ENCODE data around the gene HLX.

Gene HLX

GRCh38 chr1:220918285-220918951 lies 39.2 kb downstream of the HLX start:
- no peaks in the 10 kb centered on the region for H3K27me3 ChIP-seq (ENCODE audit: low read depth, low read length)
- H3K27ac ChIP-seq (ENCODE audit: low read length): no peak overlapping the region
- H3K9me3 ChIP-seq (ENCODE audit: control insufficient read depth in 1 of 2, low read length in 2 of 2): no peaks in the 10 kb centered on the region
- no peaks in the 10 kb centered on the region for H3K4me1 ChIP-seq (ENCODE audit: control insufficient read depth in 1 of 2, insufficient read depth in 2 of 2, low read length in 2 of 2)
- no peaks in the 10 kb centered on the region for H3K36me3 ChIP-seq (ENCODE audit: control insufficient read depth in 1 of 2, insufficient read depth in 2 of 2, low read length in 2 of 2)
- H3K4me3 ChIP-seq (ENCODE audit: low read depth in 1 of 2, low read length in 2 of 2): no peak overlapping the region

DNA sequence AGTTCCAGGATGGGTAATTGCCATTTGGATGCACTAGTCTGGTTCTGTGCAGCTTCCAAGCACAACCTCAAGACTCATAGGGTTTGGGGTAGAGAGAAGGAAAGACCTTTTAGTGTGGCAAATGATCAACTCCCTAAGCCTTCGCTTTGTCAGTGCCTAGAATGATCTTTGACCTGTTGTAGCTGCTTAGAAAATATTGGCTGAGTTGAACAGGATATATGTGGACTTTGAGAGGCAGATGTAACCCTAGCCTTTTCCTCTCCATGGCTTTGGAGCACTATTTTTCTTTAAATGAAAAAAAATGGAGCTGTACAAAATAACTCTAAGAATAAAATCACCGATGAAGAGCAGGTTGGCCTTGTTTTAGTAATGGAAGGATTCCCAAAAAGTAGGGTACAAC lies 41.7 kb downstream of the HLX start:
- Histone ChIP-seq H3K36me3 (ENCODE audit: control insufficient read depth in 1 of 2, insufficient read depth in 2 of 2, low read length in 2 of 2) (no peaks in the 10 kb centered on the region), H3K4me1 (ENCODE audit: control insufficient read depth in 1 of 2, insufficient read depth in 2 of 2, low read length in 2 of 2) (no peaks in the 10 kb centered on the region), H3K27me3 (ENCODE audit: low read depth, low read length) (no peaks in the 10 kb centered on the region), H3K27ac (ENCODE audit: low read length) (no peak overlapping the region), H3K9me3 (ENCODE audit: control insufficient read depth in 1 of 2, low read length in 2 of 2) (no peaks in the 10 kb centered on the region), H3K4me3 (ENCODE audit: low read depth in 1 of 2, low read length in 2 of 2) (no peak overlapping the region)

GRCh38 chr1:220921498-220921897 lies 42.3 kb downstream of the HLX start:
- Histone ChIP-seq H3K9me3 (ENCODE audit: control insufficient read depth in 1 of 2, low read length in 2 of 2) (no peaks in the 10 kb centered on the region), H3K4me1 (ENCODE audit: control insufficient read depth in 1 of 2, insufficient read depth in 2 of 2, low read length in 2 of 2) (no peaks in the 10 kb centered on the region), H3K36me3 (ENCODE audit: control insufficient read depth in 1 of 2, insufficient read depth in 2 of 2, low read length in 2 of 2) (no peaks in the 10 kb centered on the region), H3K4me3 (ENCODE audit: low read depth in 1 of 2, low read length in 2 of 2) (no peak overlapping the region), H3K27me3 (ENCODE audit: low read depth, low read length) (no peaks in the 10 kb centered on the region), H3K27ac (ENCODE audit: low read length) (no peak overlapping the region)

GRCh38 chr1:220921971-220922635 lies 42.9 kb downstream of the HLX start:
- Histone ChIP-seq H3K4me1 (ENCODE audit: control insufficient read depth in 1 of 2, insufficient read depth in 2 of 2, low read length in 2 of 2) (no peaks in the 10 kb centered on the region), H3K36me3 (ENCODE audit: control insufficient read depth in 1 of 2, insufficient read depth in 2 of 2, low read length in 2 of 2) (no peaks in the 10 kb centered on the region), H3K9me3 (ENCODE audit: control insufficient read depth in 1 of 2, low read length in 2 of 2) (no peaks in the 10 kb centered on the region), H3K4me3 (ENCODE audit: low read depth in 1 of 2, low read length in 2 of 2) (no peak overlapping the region), H3K27ac (ENCODE audit: low read length) (no peak overlapping the region), H3K27me3 (ENCODE audit: low read depth, low read length) (no peaks in the 10 kb centered on the region)

- Histone ChIP-seq H3K27me3 (ENCODE audit: low read depth, low read length) (no peaks in the 10 kb centered on the region), H3K4me1 (ENCODE audit: control insufficient read depth in 1 of 2, insufficient read depth in 2 of 2, low read length in 2 of 2) (no peaks in the 10 kb centered on the region), H3K36me3 (ENCODE audit: control insufficient read depth in 1 of 2, insufficient read depth in 2 of 2, low read length in 2 of 2) (no peaks in the 10 kb centered on the region), H3K27ac (ENCODE audit: low read length) (no peak overlapping the region), H3K9me3 (ENCODE audit: control insufficient read depth in 1 of 2, low read length in 2 of 2) (no peaks in the 10 kb centered on the region), H3K4me3 (ENCODE audit: low read depth in 1 of 2, low read length in 2 of 2) (no peak overlapping the region)
Measured at GRCh38 chr1:220922951-220923350, 43.7 kb downstream of the HLX start.

DNA sequence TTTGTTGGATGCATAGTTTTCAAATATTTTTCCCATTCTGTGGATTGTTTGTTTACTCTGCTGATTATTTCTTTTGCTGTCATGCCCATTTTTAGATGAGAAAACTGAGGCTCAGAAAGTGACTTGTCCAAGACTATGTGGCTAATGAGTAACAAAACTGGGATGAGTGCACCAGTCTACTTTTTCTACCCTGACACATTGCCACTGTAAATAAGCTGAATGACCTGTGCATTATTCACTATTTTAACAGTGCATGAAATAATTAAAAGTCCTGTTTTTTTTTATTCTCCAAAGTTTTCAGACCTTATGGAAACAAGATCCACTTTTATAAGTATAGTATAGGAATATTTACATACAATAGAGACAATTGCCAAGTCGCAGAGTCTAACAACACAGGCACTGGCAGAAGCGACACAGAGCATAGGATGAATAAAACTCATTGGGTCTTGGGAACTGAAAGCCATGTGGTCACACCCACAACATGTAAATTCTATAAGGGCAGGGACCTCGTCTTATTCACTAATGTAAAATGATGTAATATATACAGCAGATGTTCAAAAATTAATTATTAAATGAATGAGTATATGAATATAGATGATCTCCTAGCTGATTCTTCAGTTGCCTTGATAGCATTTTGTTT lies 45.2 kb downstream of the HLX start:
- Histone ChIP-seq H3K4me3 (ENCODE audit: low read depth in 1 of 2, low read length in 2 of 2) (no peak overlapping the region), H3K36me3 (ENCODE audit: control insufficient read depth in 1 of 2, insufficient read depth in 2 of 2, low read length in 2 of 2) (no peaks in the 10 kb centered on the region), H3K4me1 (ENCODE audit: control insufficient read depth in 1 of 2, insufficient read depth in 2 of 2, low read length in 2 of 2) (no peaks in the 10 kb centered on the region), H3K27ac (ENCODE audit: low read length) (no peak overlapping the region), H3K9me3 (ENCODE audit: control insufficient read depth in 1 of 2, low read length in 2 of 2) (no peaks in the 10 kb centered on the region), H3K27me3 (ENCODE audit: low read depth, low read length) (no peaks in the 10 kb centered on the region)

DNA sequence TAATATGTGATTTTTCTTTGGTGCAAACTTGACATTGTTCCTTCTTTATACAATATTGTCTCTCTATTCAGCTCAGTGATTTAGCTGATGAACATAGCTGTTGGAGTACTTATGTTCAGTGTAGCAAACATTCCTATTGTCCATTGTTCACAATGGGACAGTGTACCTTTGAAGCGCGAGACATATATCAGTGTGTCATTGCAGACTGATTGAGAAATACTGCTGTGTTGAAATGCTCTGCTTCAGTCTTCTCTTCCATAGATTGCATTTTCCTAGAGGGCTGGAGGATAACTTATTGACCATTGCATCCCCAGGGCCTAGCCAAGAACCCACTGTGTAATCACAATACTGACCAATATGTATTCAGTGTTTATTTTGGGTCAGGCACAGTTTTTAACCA lies 46.5 kb downstream of the HLX start:
- Histone ChIP-seq H3K27me3 (ENCODE audit: low read depth, low read length) (no peaks in the 10 kb centered on the region), H3K36me3 (ENCODE audit: control insufficient read depth in 1 of 2, insufficient read depth in 2 of 2, low read length in 2 of 2) (no peaks in the 10 kb centered on the region), H3K4me3 (ENCODE audit: low read depth in 1 of 2, low read length in 2 of 2) (no peak overlapping the region), H3K4me1 (ENCODE audit: control insufficient read depth in 1 of 2, insufficient read depth in 2 of 2, low read length in 2 of 2) (no peaks in the 10 kb centered on the region), H3K9me3 (ENCODE audit: control insufficient read depth in 1 of 2, low read length in 2 of 2) (no peaks in the 10 kb centered on the region), H3K27ac (ENCODE audit: low read length) (no peak overlapping the region)

GRCh38 chr1:220926146-220926545 lies 46.9 kb downstream of the HLX start:
- no peaks in the 10 kb centered on the region for H3K36me3 ChIP-seq (ENCODE audit: control insufficient read depth in 1 of 2, insufficient read depth in 2 of 2, low read length in 2 of 2)
- no peak overlapping the region for H3K27ac ChIP-seq (ENCODE audit: low read length)
- H3K4me3 ChIP-seq (ENCODE audit: low read depth in 1 of 2, low read length in 2 of 2): no peak overlapping the region
- no peaks in the 10 kb centered on the region for H3K4me1 ChIP-seq (ENCODE audit: control insufficient read depth in 1 of 2, insufficient read depth in 2 of 2, low read length in 2 of 2)
- H3K9me3 ChIP-seq (ENCODE audit: control insufficient read depth in 1 of 2, low read length in 2 of 2): no peaks in the 10 kb centered on the region
- no peaks in the 10 kb centered on the region for H3K27me3 ChIP-seq (ENCODE audit: low read depth, low read length)

DNA sequence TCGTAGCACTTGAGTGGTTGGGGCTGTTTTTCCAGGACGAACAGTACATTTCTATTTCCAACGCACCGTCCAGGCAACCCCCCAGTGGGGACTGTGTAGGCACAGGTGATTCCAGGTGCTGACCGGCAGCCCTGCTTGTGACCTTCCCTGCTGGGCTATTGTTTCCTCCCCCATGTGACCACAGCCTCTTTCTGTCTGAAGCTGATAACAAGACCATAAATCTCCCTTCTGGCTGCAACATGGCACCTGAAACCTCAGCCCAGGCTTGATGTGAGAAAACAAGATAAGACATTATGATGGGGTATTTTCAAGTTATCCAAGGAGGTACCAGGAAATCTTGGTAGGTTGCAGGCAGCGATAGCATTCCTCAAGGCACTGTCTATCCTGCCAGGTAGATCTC lies 48.2 kb downstream of the HLX start:
- Histone ChIP-seq H3K36me3 (ENCODE audit: control insufficient read depth in 1 of 2, insufficient read depth in 2 of 2, low read length in 2 of 2) (no peaks in the 10 kb centered on the region), H3K4me3 (ENCODE audit: low read depth in 1 of 2, low read length in 2 of 2) (no peak overlapping the region), H3K27me3 (ENCODE audit: low read depth, low read length) (no peaks in the 10 kb centered on the region), H3K9me3 (ENCODE audit: control insufficient read depth in 1 of 2, low read length in 2 of 2) (no peaks in the 10 kb centered on the region), H3K27ac (ENCODE audit: low read length) (no peak overlapping the region), H3K4me1 (ENCODE audit: control insufficient read depth in 1 of 2, insufficient read depth in 2 of 2, low read length in 2 of 2) (no peaks in the 10 kb centered on the region)

DNA sequence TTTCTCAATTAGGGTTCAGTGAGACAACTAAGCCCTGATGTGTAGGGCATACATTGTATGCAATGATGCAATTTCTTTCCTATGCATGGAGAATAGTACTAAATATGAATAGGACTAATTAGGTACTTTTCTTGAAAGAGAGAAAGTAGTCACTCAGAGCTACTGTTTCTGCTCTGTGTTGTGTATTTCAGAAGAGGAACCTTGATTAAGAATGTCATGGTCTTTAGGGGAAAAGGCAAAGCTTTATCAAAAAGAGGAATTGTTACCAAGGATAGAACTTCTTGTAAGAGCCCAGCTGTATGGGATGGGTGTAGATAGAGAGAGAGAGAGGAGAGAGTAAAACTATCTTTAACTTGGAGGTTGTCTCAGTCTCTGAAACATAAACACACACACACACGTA lies 49.1 kb downstream of the HLX start:
- H3K4me1 ChIP-seq (ENCODE audit: control insufficient read depth in 1 of 2, insufficient read depth in 2 of 2, low read length in 2 of 2): no peaks in the 10 kb centered on the region
- H3K36me3 ChIP-seq (ENCODE audit: control insufficient read depth in 1 of 2, insufficient read depth in 2 of 2, low read length in 2 of 2): no peaks in the 10 kb centered on the region
- no peaks in the 10 kb centered on the region for H3K27me3 ChIP-seq (ENCODE audit: low read depth, low read length)
- H3K27ac ChIP-seq (ENCODE audit: low read length): no peak overlapping the region
- no peak overlapping the region for H3K4me3 ChIP-seq (ENCODE audit: low read depth in 1 of 2, low read length in 2 of 2)
- no peaks in the 10 kb centered on the region for H3K9me3 ChIP-seq (ENCODE audit: control insufficient read depth in 1 of 2, low read length in 2 of 2)

- H3K27me3 ChIP-seq (ENCODE audit: low read depth, low read length): no peaks in the 10 kb centered on the region
- H3K4me1 ChIP-seq (ENCODE audit: control insufficient read depth in 1 of 2, insufficient read depth in 2 of 2, low read length in 2 of 2): no peaks in the 10 kb centered on the region
- no peaks in the 10 kb centered on the region for H3K9me3 ChIP-seq (ENCODE audit: control insufficient read depth in 1 of 2, low read length in 2 of 2)
- no peaks in the 10 kb centered on the region for H3K36me3 ChIP-seq (ENCODE audit: control insufficient read depth in 1 of 2, insufficient read depth in 2 of 2, low read length in 2 of 2)
- no peak overlapping the region for H3K27ac ChIP-seq (ENCODE audit: low read length)
- H3K4me3 ChIP-seq (ENCODE audit: low read depth in 1 of 2, low read length in 2 of 2): no peak overlapping the region
Measured at GRCh38 chr1:220928725-220929300, 49.6 kb downstream of the HLX start.

Measured in muscle layer of duodenum (tissue), 2 donors.